Neural cell (in vitro differentiated cells): Measurements from ENCODE around the gene TSPO. TPM values are rescaled to one million over a fixed set of nuclear protein-coding genes. Genes with fewer than 3 reads are reported as not detected.

Experiments
- H2AFZ ChIP-seq: fragments of 200-600, 300-800 bp; sonication (generic), shearing (Covaris generic); 2 replicates; pipeline ENCODE4 v1.6.0; 2014; ENCODE audit warnings: low read depth, mild to moderate bottlenecking, antibody characterized with exemption, low read length, moderate library complexity
- H3F3A ChIP-seq: fragments of 200-600 bp; shearing (Covaris generic); 2 replicates; pipeline ENCODE4 v1.6.1; 2016; ENCODE audit warnings: mild to moderate bottlenecking, moderate library complexity, mixed read lengths, antibody characterized with exemption, low read length; ENCODE audit not compliant: insufficient read depth, poor library complexity, severe bottlenecking
- H3K27ac ChIP-seq: fragments of 200-600, 300-800 bp; sonication (generic), shearing (Covaris generic); 2 replicates; pipeline ENCODE4 v1.5.1; 2014; ENCODE audit warnings: mild to moderate bottlenecking, low read length, moderate library complexity
- H3K27me3 ChIP-seq: fragments of 300-800, 200-600 bp; sonication (generic), shearing (Covaris generic); 2 replicates; pipeline ENCODE4 v1.6.0; 2014; ENCODE audit warnings: mild to moderate bottlenecking, low read depth, low read length, moderate library complexity; ENCODE audit not compliant: insufficient read depth
- H3K36me3 ChIP-seq: fragments of 300-800, 200-600 bp; sonication (generic), shearing (Covaris generic); 2 replicates; pipeline ENCODE4 v1.5.1; 2014; ENCODE audit warnings: mild to moderate bottlenecking, antibody characterized with exemption, low read length, moderate library complexity; ENCODE audit not compliant: insufficient read depth
- H3K4me2 ChIP-seq: fragments of 300-800, 200-600 bp; sonication (generic), shearing (Covaris generic); 2 replicates; pipeline ENCODE4 v1.6.0; 2014; ENCODE audit warnings: mild to moderate bottlenecking, low read length
- H3K4me3 ChIP-seq: fragments of 300-800, 200-600 bp; sonication (generic), shearing (Covaris generic); 2 replicates; pipeline ENCODE4 v1.5.1; 2014; ENCODE audit warnings: mild to moderate bottlenecking, low read length, moderate library complexity
- H3K79me2 ChIP-seq: fragments of 200-600 bp; shearing (Covaris generic); replicated peaks from 2 replicates; pipeline ENCODE4 v1.6.0; 2014; ENCODE audit warnings: mild to moderate bottlenecking, low read length, moderate library complexity; ENCODE audit not compliant: insufficient read depth
- H3K9ac ChIP-seq: fragments of 300-800, 200-600 bp; sonication (generic), shearing (Covaris generic); 2 replicates; pipeline ENCODE4 v1.6.1; 2016; ENCODE audit warnings: mild to moderate bottlenecking, low read length, mixed read lengths
- H3K9me2 ChIP-seq: fragments of 200-600 bp; shearing (Covaris generic); 2 replicates; pipeline ENCODE4 v1.6.1; 2016; ENCODE audit warnings: mild to moderate bottlenecking, low read length, mixed read lengths; ENCODE audit not compliant: insufficient read depth
- H3K9me3 ChIP-seq: fragments of 200-600, 300-800 bp; sonication (generic), shearing (Covaris generic); 2 replicates; pipeline ENCODE4 v1.6.1; 2016; ENCODE audit warnings: mild to moderate bottlenecking, mixed run types, low read length, moderate library complexity, mixed read lengths
- H4K20me1 ChIP-seq: fragments of 200-600 bp; shearing (Covaris generic); 2 replicates; pipeline ENCODE4 v1.6.1; 2016; ENCODE audit warnings: mild to moderate bottlenecking, mixed run types; ENCODE audit not compliant: insufficient read depth
- CTCF ChIP-seq: fragments of 450-650 bp; IDR thresholded peaks from 2 replicates; pipeline ENCODE4 v1.5.1; 2014; ENCODE audit warnings: antibody characterized with exemption, mild to moderate bottlenecking, moderate library complexity; ENCODE audit not compliant: poor library complexity, severe bottlenecking
- EP300 ChIP-seq: fragments of 450-650 bp; conservative IDR thresholded peaks from 2 replicates; pipeline ENCODE4 v1.6.1; 2014; ENCODE audit warnings: antibody characterized with exemption, mild to moderate bottlenecking, moderate library complexity; ENCODE audit not compliant: poor library complexity, severe bottlenecking
- EZH2 ChIP-seq: fragments of 200-600, 300-800 bp; shearing (Covaris generic), sonication (generic); IDR thresholded peaks from 2 replicates; pipeline ENCODE4 v1.6.1; 2014; ENCODE audit warnings: antibody characterized with exemption, low read length, borderline replicate concordance, mild to moderate bottlenecking; ENCODE audit not compliant: insufficient read depth, poor library complexity, severe bottlenecking
- MXI1 ChIP-seq: fragments of 450-650 bp; conservative IDR thresholded peaks from 2 replicates; pipeline ENCODE4 v1.6.1; 2014; ENCODE audit warnings: antibody characterized with exemption, mild to moderate bottlenecking; ENCODE audit not compliant: poor library complexity, severe bottlenecking
- POLR2AphosphoS5 ChIP-seq: IDR thresholded peaks from 2 replicates; pipeline ENCODE4 v1.6.1; 2012
- RAD21 ChIP-seq: fragments of 450-650 bp; conservative IDR thresholded peaks from 2 replicates; pipeline ENCODE4 v1.6.1; 2014; ENCODE audit warnings: antibody characterized with exemption, mild to moderate bottlenecking, moderate library complexity
- REST ChIP-seq: IDR thresholded peaks from 2 replicates; pipeline ENCODE4 v1.6.1; 2012; ENCODE audit warnings: borderline replicate concordance
- SMC3 ChIP-seq: fragments of 450-650 bp; conservative IDR thresholded peaks from 2 replicates; pipeline ENCODE4 v1.6.1; 2014; ENCODE audit warnings: antibody characterized with exemption, mild to moderate bottlenecking, moderate library complexity; ENCODE audit not compliant: poor library complexity
- TAF1 ChIP-seq: IDR thresholded peaks from 2 replicates; pipeline ENCODE4 v1.6.1; 2012; ENCODE audit warnings: low read depth
- polyA plus RNA-seq: library from polyadenylated mRNA; depleted of rRNA; stranded (reverse); fragments of >200 nt; gene quantifications from 2 replicates; pipeline ENCODE4 v1.2.3, GENCODE V29; 2014

The TSPO gene
- polyA plus RNA-seq, 1 donor from 2014 or later, result not detected

GRCh38 chr22:43182726-43183125 lies 31.4 kb downstream of the TSPO start:
- no peaks in the 10 kb centered on the region for H3F3A ChIP-seq
- TF ChIP-seq CTCF, result no peak
- no peak overlapping the region for H3K4me2 ChIP-seq
- no peaks in the 10 kb centered on the region for H3K27me3 ChIP-seq
- H4K20me1 ChIP-seq, result no peaks in the 10 kb centered on the region
- H3K36me3 ChIP-seq, result no peaks in the 10 kb centered on the region
- H3K9me2 ChIP-seq, result no peaks in the 10 kb centered on the region
- no peak overlapping the region for H2AFZ ChIP-seq
- no peaks in the 10 kb centered on the region for H3K9me3 ChIP-seq
- no peak overlapping the region for H3K9ac ChIP-seq
- no peak overlapping the region for H3K27ac ChIP-seq
- no peaks in the 10 kb centered on the region for H3K79me2 ChIP-seq
- H3K4me3 ChIP-seq, result no peak overlapping the region

DNA sequence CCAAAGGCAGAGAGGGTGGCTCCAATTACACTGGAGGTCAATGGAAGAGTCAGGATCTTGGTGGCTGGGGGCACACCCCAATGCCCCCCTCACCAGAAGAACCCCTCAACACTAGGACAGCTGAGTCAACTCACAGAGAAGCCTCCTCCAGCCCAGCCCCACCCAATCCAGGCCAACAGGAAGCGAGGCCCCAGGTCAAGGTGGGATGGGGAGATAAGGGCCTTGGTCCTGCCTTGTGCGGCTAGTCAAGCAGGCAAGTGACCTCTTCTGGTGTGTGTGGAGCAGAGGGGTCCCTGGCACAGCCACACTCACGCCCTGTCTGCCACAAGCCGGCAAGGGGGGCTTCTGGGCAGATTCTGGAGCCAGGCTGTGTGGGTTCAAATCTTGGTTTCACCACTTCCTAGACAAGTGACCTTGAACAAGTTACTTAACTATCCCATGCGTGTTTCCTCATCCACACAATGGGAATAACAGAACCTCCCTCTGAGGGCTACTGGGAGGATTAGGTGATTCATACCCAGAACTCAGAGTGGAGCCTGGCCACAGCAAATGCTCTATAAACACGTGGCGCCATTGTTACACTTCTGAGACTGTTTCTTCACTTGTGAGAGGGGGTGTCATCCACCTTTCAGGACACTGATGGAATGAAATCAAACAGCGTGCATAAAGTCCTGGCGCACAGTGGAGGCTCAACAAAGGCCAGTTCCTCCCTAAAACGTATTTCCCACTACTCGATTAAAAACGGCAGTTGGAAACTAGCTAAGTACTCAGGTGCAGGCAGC lies 32.3 kb downstream of the TSPO start:
- Histone ChIP-seq H3K27me3 (no peaks in the 10 kb centered on the region), H3K79me2 (no peaks in the 10 kb centered on the region), H3F3A (no peaks in the 10 kb centered on the region), H4K20me1 (no peaks in the 10 kb centered on the region), H3K9me3 (no peaks in the 10 kb centered on the region), H3K36me3 (no peaks in the 10 kb centered on the region), H3K27ac (no peak overlapping the region), H3K9ac (no peak overlapping the region), H3K4me3 (no peak overlapping the region), H2AFZ (no peak overlapping the region), H3K9me2 (no peaks in the 10 kb centered on the region), H3K4me2 (no peak overlapping the region)
- TF ChIP-seq MXI1, result no peak
- TF ChIP-seq CTCF, result no peak
- no peak for TF ChIP-seq EP300
- TF ChIP-seq RAD21, result no peak
- no peak for TF ChIP-seq SMC3
- no peak for TF ChIP-seq EZH2
- TF ChIP-seq TAF1, result no peak
- no peak for TF ChIP-seq POLR2AphosphoS5
- TF ChIP-seq REST, result no peak
